Stomach (tissue), 4 donors: ENCODE data around the gene TTC28.

Experiments used
- POLR2A ChIP-seq, 4 donors: fragments of 450-650 bp; IDR thresholded peaks; one replicate each; pipeline ENCODE4 v1.6.1; 2016; ENCODE audit warnings: antibody characterized with exemption in 4 of 4, control low read depth in 2 of 4, mild to moderate bottlenecking in 1 of 4, moderate library complexity in 1 of 4
- POLR2AphosphoS5 ChIP-seq, 3 donors: sonication (generic); formaldehyde crosslinking; IDR thresholded peaks; one replicate each; pipeline ENCODE4 v1.6.1; 2016; ENCODE audit warnings: antibody characterized with exemption in 3 of 3
- TF ChIP-seq, protein P1 (sequence below), 7 experiments: fragments of 450-650 bp in 4 of 7; fragments of 200-600 bp in 3 of 7; sonication (generic) in 3 of 7; IDR thresholded peaks; one replicate each; pipeline ENCODE4 v1.5.1; 2016 to 2019; ENCODE audit warnings: antibody characterized with exemption in 7 of 7, control low read depth in 2 of 7, mild to moderate bottlenecking in 1 of 7

DNA sequence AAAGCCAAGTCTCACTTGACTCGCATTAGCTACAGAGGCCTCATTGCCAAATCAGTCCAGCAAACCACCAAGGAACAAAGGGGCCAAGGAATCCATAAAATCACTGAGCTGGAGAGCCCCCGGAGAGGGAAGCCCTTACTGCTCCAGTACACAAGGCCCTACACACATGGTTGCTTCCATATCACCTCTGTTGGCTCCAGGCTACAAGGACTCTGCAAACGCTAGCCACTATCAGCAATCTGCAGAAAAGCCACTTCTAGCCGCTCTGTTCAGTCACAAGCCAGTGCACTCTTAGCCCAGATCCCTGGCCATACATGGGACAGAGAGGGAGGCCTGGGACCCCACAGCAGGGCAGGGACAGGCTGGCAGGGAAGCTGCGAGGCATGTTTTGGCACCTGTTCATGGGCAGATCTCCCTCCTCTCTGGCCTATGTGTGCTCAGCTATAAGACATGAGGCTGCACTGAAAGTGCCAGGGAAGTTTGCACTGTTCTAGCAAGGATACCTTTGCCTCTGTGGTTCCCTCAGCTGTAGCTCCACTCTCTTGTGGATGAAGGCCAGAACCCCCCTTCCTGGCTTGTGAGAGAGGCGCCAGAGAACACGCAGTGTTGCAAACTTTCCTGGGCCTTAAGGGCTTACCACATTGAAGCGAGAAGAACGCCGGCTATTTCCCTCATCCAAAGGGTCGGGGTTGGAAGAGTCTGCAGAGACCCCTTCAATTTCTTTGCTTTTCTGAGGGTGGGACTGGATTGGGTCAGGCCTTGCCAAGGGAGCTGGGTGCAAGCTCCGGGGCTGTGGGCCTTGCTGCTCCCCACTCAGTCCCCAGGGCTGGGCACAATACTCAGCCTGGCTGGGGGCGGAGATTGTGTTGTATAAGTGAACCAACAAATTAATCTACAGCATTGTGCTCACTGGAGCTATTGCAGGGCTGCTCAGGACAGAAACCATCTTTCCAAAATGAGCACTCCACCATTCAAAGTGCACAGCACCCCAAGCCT lies 651.9 kb downstream of the TTC28 start:
- no peak for TF ChIP-seq POLR2AphosphoS5 (IDR thresholded peaks at IDR 0.05)
- TF ChIP-seq, protein P1, sequence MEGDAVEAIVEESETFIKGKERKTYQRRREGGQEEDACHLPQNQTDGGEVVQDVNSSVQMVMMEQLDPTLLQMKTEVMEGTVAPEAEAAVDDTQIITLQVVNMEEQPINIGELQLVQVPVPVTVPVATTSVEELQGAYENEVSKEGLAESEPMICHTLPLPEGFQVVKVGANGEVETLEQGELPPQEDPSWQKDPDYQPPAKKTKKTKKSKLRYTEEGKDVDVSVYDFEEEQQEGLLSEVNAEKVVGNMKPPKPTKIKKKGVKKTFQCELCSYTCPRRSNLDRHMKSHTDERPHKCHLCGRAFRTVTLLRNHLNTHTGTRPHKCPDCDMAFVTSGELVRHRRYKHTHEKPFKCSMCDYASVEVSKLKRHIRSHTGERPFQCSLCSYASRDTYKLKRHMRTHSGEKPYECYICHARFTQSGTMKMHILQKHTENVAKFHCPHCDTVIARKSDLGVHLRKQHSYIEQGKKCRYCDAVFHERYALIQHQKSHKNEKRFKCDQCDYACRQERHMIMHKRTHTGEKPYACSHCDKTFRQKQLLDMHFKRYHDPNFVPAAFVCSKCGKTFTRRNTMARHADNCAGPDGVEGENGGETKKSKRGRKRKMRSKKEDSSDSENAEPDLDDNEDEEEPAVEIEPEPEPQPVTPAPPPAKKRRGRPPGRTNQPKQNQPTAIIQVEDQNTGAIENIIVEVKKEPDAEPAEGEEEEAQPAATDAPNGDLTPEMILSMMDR (IDR thresholded peaks at IDR 0.05), result no peak
- TF ChIP-seq POLR2A (IDR thresholded peaks at IDR 0.05), result no peak
